Measurements from ENCODE around the gene CAMTA1.

CAMTA1 gene

GRCh38 chr1:7578206-7578605 lies 793.0 kb downstream of the CAMTA1 start:
- no peak for DNase-seq

GRCh38 chr1:7579016-7579415 lies 793.8 kb downstream of the CAMTA1 start:
- DNase-seq: no peak

- no peak for DNase-seq
These were observed 794.9 kb downstream of the CAMTA1 start for GRCh38 chr1:7579831-7580804.

- no peak for DNase-seq
These were observed 795.9 kb downstream of the CAMTA1 start for GRCh38 chr1:7580923-7581753.

- DNase-seq: no peak
These were observed 796.7 kb downstream of the CAMTA1 start for GRCh38 chr1:7581754-7582459.

- DNase-seq: no peak
These were observed 797.3 kb downstream of the CAMTA1 start for GRCh38 chr1:7582460-7582972.

GRCh38 chr1:7583291-7584096 lies 798.2 kb downstream of the CAMTA1 start:
- no peak for DNase-seq

- DNase-seq: no peak
These were observed 798.9 kb downstream of the CAMTA1 start for GRCh38 chr1:7584157-7584556.

- no peak for DNase-seq
These were observed 799.4 kb downstream of the CAMTA1 start for GRCh38 chr1:7584643-7585042.

GRCh38 chr1:7585216-7585907 lies 800.1 kb downstream of the CAMTA1 start:
- DNase-seq: no peak

- DNase-seq: no peak
These were observed 801.0 kb downstream of the CAMTA1 start for GRCh38 chr1:7586031-7586941.

- no peak for DNase-seq
These were observed 802.0 kb downstream of the CAMTA1 start for GRCh38 chr1:7587108-7587772.

GRCh38 chr1:7587773-7588456 lies 802.7 kb downstream of the CAMTA1 start:
- DNase-seq: no peak

GRCh38 chr1:7588457-7588827 lies 803.2 kb downstream of the CAMTA1 start:
- DNase-seq: no peak

- no peak for DNase-seq
These were observed 804.0 kb downstream of the CAMTA1 start for GRCh38 chr1:7589080-7589735.

- no peak for DNase-seq
These were observed 804.6 kb downstream of the CAMTA1 start for GRCh38 chr1:7589774-7590425.

GRCh38 chr1:7590426-7590790 lies 805.2 kb downstream of the CAMTA1 start:
- DNase-seq: no peak

GRCh38 chr1:7591565-7591964 lies 806.3 kb downstream of the CAMTA1 start:
- DNase-seq: no peak
